Measurements from ENCODE around the gene ZDHHC24. TPM values are rescaled to one million over a fixed set of nuclear protein-coding genes. Genes with fewer than 3 reads are reported as not detected.

The ZDHHC24 gene
- total RNA-seq, 1 donor from 2014 or later = 13.5 TPM

GRCh38 chr11:66569076-66569475 is 23.2 kb upstream of the ZDHHC24 start:
- Histone ChIP-seq H3K79me2 (ENCODE audit: insufficient read depth, low read length) (no peaks in the 10 kb centered on the region), H3K27ac (ENCODE audit: low read depth, low read length) (no peak overlapping the region), H3K4me3 (ENCODE audit: insufficient read depth, low read depth, low read length) (no peak overlapping the region), H3K4me2 (ENCODE audit: low read length) (no peak overlapping the region), H2AFZ (ENCODE audit: low read depth, low read length) (no peak overlapping the region), H3K36me3 (ENCODE audit: insufficient read depth, low read length) (no peaks in the 10 kb centered on the region), H4K20me1 (ENCODE audit: insufficient read depth, low read length) (no peaks in the 10 kb centered on the region), H3K27me3 (ENCODE audit: insufficient read depth, low read length) (peaks cover 6% of the 10 kb centered on the region), H3K4me1 (ENCODE audit: insufficient read depth, low read length) (peaks cover 9% of the 10 kb centered on the region), H3K9ac (ENCODE audit: low read length) (no peak overlapping the region), H3K9me3 (ENCODE audit: insufficient read depth, low read depth, low read length) (no peaks in the 10 kb centered on the region)
- Mint-ChIP-seq H3K36me3 (ENCODE audit: low read depth, unreplicated experiment) (no peaks in the 10 kb centered on the region), H3K27me3 (ENCODE audit: low read depth, unreplicated experiment) (peaks cover 16% of the 10 kb centered on the region), H3K4me3 (ENCODE audit: unreplicated experiment) (no peak overlapping the region), H3K9me3 (ENCODE audit: unreplicated experiment) (peaks cover 6% of the 10 kb centered on the region), H3K4me1 (ENCODE audit: low read depth, unreplicated experiment) (peaks cover 14% of the 10 kb centered on the region), H3K27ac (ENCODE audit: unreplicated experiment) (no peak overlapping the region)
- no peak for TF ChIP-seq CTCF (IDR thresholded peaks at IDR 0.05; ENCODE audit: insufficient read depth, low read depth, low read length)
- no peak for TF ChIP-seq EZH2 (IDR thresholded peaks at IDR 0.05; ENCODE audit: insufficient read depth, low read length)
- no peak for DNase-seq (ENCODE audit: low read depth)
- FAIRE-seq = no peak

DNA sequence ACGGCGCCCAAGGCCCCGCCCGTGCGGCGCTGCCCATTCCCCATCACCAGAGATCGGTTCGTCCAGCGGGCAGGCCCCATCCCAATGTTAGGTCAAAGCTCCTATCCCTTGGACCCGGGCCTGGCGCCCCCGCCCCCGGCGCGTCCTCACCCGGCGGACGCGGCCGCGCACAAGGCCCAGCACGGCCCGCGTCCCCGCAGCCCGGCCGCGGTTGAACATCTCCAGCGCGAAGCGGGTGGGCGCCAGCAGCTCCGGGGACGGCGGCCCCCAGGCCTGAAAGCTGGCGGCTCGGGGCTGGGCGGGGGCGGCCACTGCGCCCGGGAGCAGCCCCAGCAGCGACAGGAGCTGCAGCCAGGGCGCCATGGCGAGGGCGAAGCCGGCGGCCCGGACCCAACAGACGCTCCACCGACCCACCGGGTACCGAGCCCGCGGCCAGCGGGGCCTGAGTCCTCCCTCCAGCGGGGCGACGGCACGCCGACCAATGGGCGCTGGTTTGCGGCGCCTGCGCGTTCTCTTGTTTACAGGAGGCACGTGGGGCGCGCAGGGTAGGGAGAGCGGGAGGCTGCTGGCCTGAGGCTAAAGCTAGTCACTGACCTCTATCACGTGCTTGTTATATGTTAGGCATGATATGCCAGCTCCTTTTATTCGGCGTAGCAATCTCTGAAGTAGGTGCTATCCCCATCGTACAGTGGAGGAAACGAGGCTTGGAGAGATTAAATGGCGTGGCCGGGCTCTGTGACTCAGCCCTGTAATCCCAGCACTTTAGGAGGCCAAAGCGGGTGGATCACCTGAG is 22.5 kb upstream of the ZDHHC24 start, which contains the start of gene CTSF:
Gene CTSF (minus strand): TSS at position 483 of the 793 bp plus-strand sequence. CDS start 120 bp downstream, at position 363.
- H3K27me3 ChIP-seq (ENCODE audit: insufficient read depth, low read length) = peaks cover 6% of the 10 kb centered on the region
- H3K9me3 ChIP-seq (ENCODE audit: insufficient read depth, low read depth, low read length) = no peaks in the 10 kb centered on the region
- no peak within 1 kb of the TSS for H3K4me3 Mint-ChIP-seq (ENCODE audit: unreplicated experiment)
- H2AFZ ChIP-seq (ENCODE audit: low read depth, low read length) = peak within 1 kb of the TSS; percentile 98
- H4K20me1 ChIP-seq (ENCODE audit: insufficient read depth, low read length) = no peaks in the 10 kb centered on the region
- H3K4me3 ChIP-seq (ENCODE audit: insufficient read depth, low read depth, low read length) = peak within 1 kb of the TSS; percentile 55
- TF ChIP-seq EZH2 (IDR thresholded peaks at IDR 0.05; ENCODE audit: insufficient read depth, low read length) (no peak), CTCF (IDR thresholded peaks at IDR 0.05; ENCODE audit: insufficient read depth, low read depth, low read length) (no peak)
- peak within 1 kb of the TSS; percentile 60 for H3K9ac ChIP-seq (ENCODE audit: low read length)
- peaks cover 9% of the 10 kb centered on the region for H3K4me1 ChIP-seq (ENCODE audit: insufficient read depth, low read length)
- DNase-seq (ENCODE audit: low read depth) (peak; percentile 33), FAIRE-seq (no peak)
- H3K27me3 Mint-ChIP-seq (ENCODE audit: low read depth, unreplicated experiment) = peaks cover 18% of the 10 kb centered on the region
- H3K36me3 Mint-ChIP-seq (ENCODE audit: low read depth, unreplicated experiment) = no peaks in the 10 kb centered on the region
- H3K27ac Mint-ChIP-seq (ENCODE audit: unreplicated experiment) = no peak within 1 kb of the TSS
- H3K27ac ChIP-seq (ENCODE audit: low read depth, low read length) = no peak within 1 kb of the TSS
- H3K4me2 ChIP-seq (ENCODE audit: low read length) = peak within 1 kb of the TSS; percentile 88
- H3K9me3 Mint-ChIP-seq (ENCODE audit: unreplicated experiment) = peaks cover 3% of the 10 kb centered on the region
- H3K36me3 ChIP-seq (ENCODE audit: insufficient read depth, low read length) = no peaks in the 10 kb centered on the region
- peaks cover 14% of the 10 kb centered on the region for H3K4me1 Mint-ChIP-seq (ENCODE audit: low read depth, unreplicated experiment)
- no peaks in the 10 kb centered on the region for H3K79me2 ChIP-seq (ENCODE audit: insufficient read depth, low read length)

GRCh38 chr11:66567787-66568123 is 21.9 kb upstream of the ZDHHC24 start:
- Histone ChIP-seq H3K4me3 (ENCODE audit: insufficient read depth, low read depth, low read length) (peak overlapping the region; percentile 55), H3K79me2 (ENCODE audit: insufficient read depth, low read length) (no peaks in the 10 kb centered on the region), H3K4me1 (ENCODE audit: insufficient read depth, low read length) (peaks cover 9% of the 10 kb centered on the region), H3K36me3 (ENCODE audit: insufficient read depth, low read length) (no peaks in the 10 kb centered on the region), H4K20me1 (ENCODE audit: insufficient read depth, low read length) (no peaks in the 10 kb centered on the region), H3K27ac (ENCODE audit: low read depth, low read length) (no peak overlapping the region), H3K27me3 (ENCODE audit: insufficient read depth, low read length) (peaks cover 6% of the 10 kb centered on the region), H3K4me2 (ENCODE audit: low read length) (peak overlapping the region; percentile 88), H3K9ac (ENCODE audit: low read length) (peak overlapping the region; percentile 60), H2AFZ (ENCODE audit: low read depth, low read length) (no peak overlapping the region), H3K9me3 (ENCODE audit: insufficient read depth, low read depth, low read length) (no peaks in the 10 kb centered on the region)
- FAIRE-seq (no peak), DNase-seq (ENCODE audit: low read depth) (no peak)
- TF ChIP-seq EZH2 (IDR thresholded peaks at IDR 0.05; ENCODE audit: insufficient read depth, low read length) (no peak), CTCF (IDR thresholded peaks at IDR 0.05; ENCODE audit: insufficient read depth, low read depth, low read length) (no peak)
- Mint-ChIP-seq H3K4me1 (ENCODE audit: low read depth, unreplicated experiment) (peaks cover 14% of the 10 kb centered on the region), H3K4me3 (ENCODE audit: unreplicated experiment) (no peak overlapping the region), H3K9me3 (ENCODE audit: unreplicated experiment) (peaks cover 3% of the 10 kb centered on the region), H3K27ac (ENCODE audit: unreplicated experiment) (no peak overlapping the region), H3K36me3 (ENCODE audit: low read depth, unreplicated experiment) (no peaks in the 10 kb centered on the region), H3K27me3 (ENCODE audit: low read depth, unreplicated experiment) (peaks cover 20% of the 10 kb centered on the region)
